Right ventricle myocardium superior (tissue), 1 donor: ENCODE results near the gene NFATC3. TPM values are rescaled to one million over a fixed set of nuclear protein-coding genes. Genes with fewer than 3 reads are reported as not detected.

Experiments used
- ATAC-seq: fragments of 200-7000 bp; cut with Tn5 transposase; one replicate; pipeline ENCODE4 v1.9.1; 2020; ENCODE audit warnings: mild to moderate bottlenecking; ENCODE audit not compliant: poor library complexity
- DNase-seq: peaks from one replicate; pipeline ENCODE4 v3.0.0-alpha.2; 2020
- intact Hi-C: fragments of 100-400 bp; cut with DNase I; formaldehyde crosslinking; loops from one replicate; pipeline ENCODE4 v1.11.2; 2022
- long read RNA-seq: library from polyadenylated mRNA; unstranded; transcript quantifications from one replicate; pipeline ENCODE4 v2.0.0, GENCODE V29; 2021
- total RNA-seq: library from RNA; stranded (reverse); fragmentation: NEBNext Ultra II Directional; extraction: Animal tissue kit (Norgen Biotek cat#: 25700); gene quantifications from one replicate; pipeline ENCODE4 v1.2.1, GENCODE V29; 2021
- donor health status: DM: no; HTN: yes; CAD: no; lungs with severe emphysema.

Gene NFATC3
- total RNA-seq, result 24.4 TPM
- long read RNA-seq, full-length matches to known transcripts, result 19 of 25 reads
- long read RNA-seq, partial matches to known transcripts, result 1 of 25 reads
- long read RNA-seq, other reads (novel, unspliced or antisense), result 5 of 25 reads

GRCh38 chr16:68085259-68086071, at the start of gene NFATC3:
TSS of gene NFATC3 (plus strand) at chr16:68085370. CDS start at chr16:68085682, 312 bp downstream.
- peak; percentile 100 for DNase-seq
- intact Hi-C loops, result loop anchor here (5.0 kb wide), 1 partner anchor 142 kb away; no protein-coding TSS in a partner anchor
- ATAC-seq, result peak; percentile 90

- DNase-seq (no peak), ATAC-seq (no peak)
- intact Hi-C loops, result no loop called here
These were observed 47.2 kb upstream of the NFATC3 start for GRCh38 chr16:68037841-68038597.

- intact Hi-C loops, result no loop called here
- ATAC-seq (peak; percentile 97), DNase-seq (peak; percentile 89)
These were observed 44.5 kb upstream of the NFATC3 start for GRCh38 chr16:68040506-68041288.

GRCh38 chr16:68041783-68042182, 43.4 kb upstream of the NFATC3 start:
- peak; percentile 56 for ATAC-seq
- intact Hi-C loops, result no loop called here
- DNase-seq, result no peak

GRCh38 chr16:68046106-68046505, 39.1 kb upstream of the NFATC3 start:
- DNase-seq (no peak), ATAC-seq (no peak)
- intact Hi-C loops, result no loop called here

GRCh38 chr16:68047987-68048386, 37.2 kb upstream of the NFATC3 start:
- ATAC-seq (no peak), DNase-seq (no peak)
- intact Hi-C loops, result no loop called here

GRCh38 chr16:68049449-68049848, 35.7 kb upstream of the NFATC3 start:
- ATAC-seq, result no peak
- intact Hi-C loops, result no loop called here
- DNase-seq, result no peak

GRCh38 chr16:68055395-68055794, 29.8 kb upstream of the NFATC3 start:
- ATAC-seq, result no peak
- intact Hi-C loops, result no loop called here
- no peak for DNase-seq

GRCh38 chr16:68059804-68060203, 25.4 kb upstream of the NFATC3 start:
- no peak for ATAC-seq
- intact Hi-C loops, result no loop called here
- no peak for DNase-seq

GRCh38 chr16:68061396-68061795, 23.8 kb upstream of the NFATC3 start:
- ATAC-seq, result no peak
- intact Hi-C loops, result no loop called here
- no peak for DNase-seq

GRCh38 chr16:68062910-68063393, 22.2 kb upstream of the NFATC3 start:
- DNase-seq, result no peak
- intact Hi-C loops, result no loop called here
- no peak for ATAC-seq

GRCh38 chr16:68064791-68065365, 20.3 kb upstream of the NFATC3 start:
- intact Hi-C loops, result no loop called here
- peak; percentile 74 for ATAC-seq

GRCh38 chr16:68065716-68066305, 19.4 kb upstream of the NFATC3 start:
- DNase-seq, result no peak
- ATAC-seq, result peak; percentile 18
- intact Hi-C loops, result no loop called here

More at GRCh38 chr16:68064791-68065365, 20.3 kb upstream of the NFATC3 start:
- DNase-seq, result peak; percentile 81

GRCh38 chr16:68066763-68067162, 18.4 kb upstream of the NFATC3 start:
- DNase-seq, result no peak
- intact Hi-C loops, result no loop called here

GRCh38 chr16:68068926-68069325, 16.2 kb upstream of the NFATC3 start:
- ATAC-seq (no peak), DNase-seq (no peak)
- intact Hi-C loops, result no loop called here

More at GRCh38 chr16:68066763-68067162, 18.4 kb upstream of the NFATC3 start:
- no peak for ATAC-seq

- intact Hi-C loops, result no loop called here
- DNase-seq (peak; percentile 64), ATAC-seq (peak; percentile 80)
These were observed 15.5 kb upstream of the NFATC3 start for GRCh38 chr16:68069511-68070248.

GRCh38 chr16:68070249-68070730, 14.9 kb upstream of the NFATC3 start:
- ATAC-seq, result no peak
- intact Hi-C loops, result no loop called here
- DNase-seq, result no peak
